Right lobe of liver (tissue), 4 donors: Measurements from ENCODE around the gene ZNF341.

ENCODE experiments used
- POLR2A ChIP-seq: fragments of 450-650 bp; IDR thresholded peaks from one replicate; pipeline ENCODE4 v1.6.1; 2017; ENCODE audit warnings: antibody characterized with exemption, mild to moderate bottlenecking
- TF ChIP-seq, protein P1 (sequence below), 4 donors: fragments of 200-600 bp in 3 of 4; fragments of 450-650 bp in 1 of 4; IDR thresholded peaks; one replicate each; pipeline versions ENCODE4 v1.5.1 to v1.8.0; 2016 to 2022; ENCODE audit warnings: antibody characterized with exemption in 4 of 4, mild to moderate bottlenecking in 2 of 4
- donor health status: DM: no; HTN: no; CAD: no.
- donor health status: DM: no; HTN: no; CAD: no.
- donor health status: DM: no; HTN: yes; CAD: no.

DNA sequence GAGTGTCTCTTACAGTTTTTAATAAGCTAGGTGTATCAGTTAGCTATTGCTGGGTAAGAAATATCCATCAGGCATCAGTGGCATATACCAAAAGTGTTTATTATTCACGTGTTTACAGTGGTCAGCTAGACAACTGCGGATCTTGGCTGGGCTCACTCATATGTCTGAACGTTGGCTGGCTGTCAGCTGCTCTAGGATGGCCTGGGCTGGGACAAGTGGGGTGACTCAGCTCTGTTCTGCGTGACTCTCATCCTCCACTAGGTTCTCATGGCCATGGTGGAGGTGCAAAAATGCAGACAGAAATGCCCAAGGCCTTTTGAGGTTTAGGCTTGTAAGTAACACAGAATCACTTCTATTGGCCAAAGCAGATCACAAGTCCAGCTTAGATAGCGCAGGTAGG is 22.0 kb downstream of the ZNF341 start:
- TF ChIP-seq, protein P1, sequence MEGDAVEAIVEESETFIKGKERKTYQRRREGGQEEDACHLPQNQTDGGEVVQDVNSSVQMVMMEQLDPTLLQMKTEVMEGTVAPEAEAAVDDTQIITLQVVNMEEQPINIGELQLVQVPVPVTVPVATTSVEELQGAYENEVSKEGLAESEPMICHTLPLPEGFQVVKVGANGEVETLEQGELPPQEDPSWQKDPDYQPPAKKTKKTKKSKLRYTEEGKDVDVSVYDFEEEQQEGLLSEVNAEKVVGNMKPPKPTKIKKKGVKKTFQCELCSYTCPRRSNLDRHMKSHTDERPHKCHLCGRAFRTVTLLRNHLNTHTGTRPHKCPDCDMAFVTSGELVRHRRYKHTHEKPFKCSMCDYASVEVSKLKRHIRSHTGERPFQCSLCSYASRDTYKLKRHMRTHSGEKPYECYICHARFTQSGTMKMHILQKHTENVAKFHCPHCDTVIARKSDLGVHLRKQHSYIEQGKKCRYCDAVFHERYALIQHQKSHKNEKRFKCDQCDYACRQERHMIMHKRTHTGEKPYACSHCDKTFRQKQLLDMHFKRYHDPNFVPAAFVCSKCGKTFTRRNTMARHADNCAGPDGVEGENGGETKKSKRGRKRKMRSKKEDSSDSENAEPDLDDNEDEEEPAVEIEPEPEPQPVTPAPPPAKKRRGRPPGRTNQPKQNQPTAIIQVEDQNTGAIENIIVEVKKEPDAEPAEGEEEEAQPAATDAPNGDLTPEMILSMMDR (IDR thresholded peaks at IDR 0.05): no peak
- TF ChIP-seq POLR2A: no peak
